Cardiac fibroblast (primary cell): ENCODE results near the gene COX4I2.

Source experiments
- DNase-seq, 2 donors: peaks; one replicate each; pipeline versions ENCODE4 v3.0.0 to v3.0.0-alpha.2; 2010; ENCODE audit warnings: low read depth in 2 of 2
- H3K4me3 ChIP-seq, 2 donors: replicated peaks in 1 of 2; 1 replicate in 1 of 2; 2 replicates in 1 of 2; pipeline ENCODE4 v1.5.1; 2011; ENCODE audit warnings: low read depth in 2 of 2, low read length in 2 of 2, mild to moderate bottlenecking in 2 of 2, moderate library complexity in 1 of 2
- CTCF ChIP-seq: IDR thresholded peaks from one replicate; pipeline ENCODE4 v1.5.1; 2011; ENCODE audit warnings: low read depth, mild to moderate bottlenecking, low read length, inconsistent platforms

COX4I2 gene

DNA sequence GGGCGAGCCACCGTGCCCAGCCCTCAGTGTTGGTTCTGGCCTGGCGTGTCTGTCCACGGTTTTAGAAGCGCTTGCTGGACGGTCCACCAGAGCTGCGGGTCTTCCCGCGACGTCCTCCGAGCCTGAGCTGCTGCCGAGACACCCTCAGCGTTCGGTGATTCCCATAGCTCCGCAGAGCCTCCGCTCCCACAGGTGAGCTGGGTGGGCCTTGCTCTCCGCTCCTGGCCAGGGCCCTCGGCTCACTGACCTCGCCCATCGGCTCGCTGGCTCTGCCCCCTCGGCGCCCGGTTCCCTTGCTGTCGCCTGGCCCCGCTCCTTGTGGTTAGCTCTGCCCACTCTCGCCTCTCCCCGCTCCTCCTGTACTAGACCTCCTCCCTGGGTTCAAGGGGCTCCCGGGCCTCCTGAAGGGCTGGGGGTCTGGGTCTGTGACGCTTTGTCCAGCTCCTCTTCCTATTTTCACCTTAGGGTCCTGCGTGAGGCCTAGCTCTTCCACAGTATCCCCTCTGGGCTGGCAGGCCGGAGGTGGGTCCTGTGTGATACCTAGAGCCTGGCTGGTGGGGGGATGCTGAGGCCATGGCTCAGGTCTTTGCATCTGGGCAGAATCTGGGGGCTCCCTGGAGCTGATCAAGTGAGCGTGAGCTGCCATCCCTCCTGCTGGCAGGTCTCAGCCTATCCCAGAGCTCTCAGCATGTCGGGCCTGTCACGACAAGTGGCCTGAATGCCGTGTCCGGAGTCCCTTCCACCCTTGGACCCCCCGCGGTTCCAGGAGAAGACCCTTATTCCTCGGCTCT is 5.0 kb upstream of the COX4I2 start:
- no peak for DNase-seq
- no peak for TF ChIP-seq CTCF
- no peak overlapping the region for H3K4me3 ChIP-seq

DNA sequence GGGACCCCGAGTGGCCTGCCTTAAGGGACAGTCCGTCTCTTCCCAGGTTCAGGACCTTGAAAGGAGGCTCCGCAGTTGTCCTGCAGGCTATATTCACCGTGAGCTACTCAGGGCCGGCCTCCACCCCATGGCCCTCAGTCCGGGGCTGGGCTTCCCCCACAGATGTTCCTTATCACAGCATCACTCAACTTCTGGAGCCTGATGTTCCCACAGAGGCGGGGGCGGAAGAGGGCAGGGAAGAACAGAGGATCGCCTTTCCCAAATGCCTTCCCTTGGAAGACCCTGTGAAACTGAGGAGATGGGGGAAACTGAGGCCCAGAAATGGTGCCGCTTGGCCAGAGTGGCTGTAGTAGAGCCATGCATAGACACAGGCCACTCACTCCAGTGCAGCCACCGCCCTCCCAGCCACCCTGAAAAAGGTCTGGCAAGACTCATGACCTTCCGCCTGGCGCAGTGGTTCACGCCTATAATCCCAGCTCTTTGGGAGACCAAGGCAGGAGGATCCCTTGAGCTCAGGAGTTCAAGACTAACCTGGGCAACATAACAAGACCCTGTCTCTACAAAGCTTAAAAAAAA is 4.3 kb upstream of the COX4I2 start:
- H3K4me3 ChIP-seq: no peak overlapping the region
- peak in 1 of 2 donors; percentile 39 for DNase-seq
- TF ChIP-seq CTCF: no peak

DNA sequence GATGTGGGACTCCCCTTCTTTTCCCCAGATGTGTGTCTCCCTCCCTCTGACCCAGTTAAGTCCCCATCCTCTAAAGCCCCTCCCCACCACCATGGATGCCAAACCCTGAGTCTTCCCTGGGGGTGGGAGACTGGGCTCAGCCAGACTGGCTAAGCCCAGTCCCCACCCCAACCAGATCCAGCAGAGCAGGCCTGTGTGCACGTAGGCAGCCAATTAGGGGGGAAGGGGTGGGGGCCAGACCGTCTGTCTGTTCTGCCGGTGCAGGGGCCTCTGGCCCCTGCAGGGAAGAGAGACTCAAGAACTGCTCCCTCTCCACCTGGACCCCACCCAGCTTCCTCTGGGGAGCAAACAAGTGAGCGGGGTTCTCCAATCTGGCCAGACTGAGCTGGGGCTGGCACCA is 605 bp downstream of the COX4I2 start:
- H3K4me3 ChIP-seq: no peak overlapping the region
- no peak for TF ChIP-seq CTCF
- no peak for DNase-seq

- TF ChIP-seq CTCF: no peak
- H3K4me3 ChIP-seq: no peak overlapping the region
- DNase-seq: no peak
Measured at GRCh38 chr20:31638816-31639215, 1.1 kb downstream of the COX4I2 start.

DNA sequence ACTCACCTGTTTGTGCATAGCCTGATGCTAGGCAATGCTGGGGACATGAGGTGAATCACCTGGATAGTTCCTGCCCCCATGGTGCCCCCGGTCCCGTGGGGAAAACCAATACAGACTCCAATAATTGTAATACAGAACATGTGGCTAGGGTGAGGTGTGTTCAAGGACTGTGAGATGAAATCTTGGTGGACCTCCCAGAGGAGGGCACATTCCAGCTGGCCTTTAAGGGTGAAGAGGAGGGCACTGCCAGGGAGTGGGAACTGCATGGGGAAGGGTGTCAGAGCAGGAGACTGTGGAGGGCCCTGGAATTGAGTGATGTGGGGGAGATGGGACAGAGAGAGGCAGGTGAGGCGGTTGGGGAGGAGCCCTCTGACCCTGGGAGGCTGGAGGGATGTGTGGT is 2.5 kb downstream of the COX4I2 start:
- no peak overlapping the region for H3K4me3 ChIP-seq
- DNase-seq: no peak
- TF ChIP-seq CTCF: no peak

- no peak for DNase-seq
- TF ChIP-seq CTCF: no peak
- no peak overlapping the region for H3K4me3 ChIP-seq
Measured at GRCh38 chr20:31641391-31641790, 3.7 kb downstream of the COX4I2 start.
